Measurements from ENCODE around the gene HAND2. TPM values are rescaled to one million over a fixed set of nuclear protein-coding genes. Genes with fewer than 3 reads are reported as not detected.

HAND2 gene
- total and polyA plus RNA-seq, 2 of the 13 experiments (the other 11 are each of a cell fraction or from before 2014, with no cell fraction given) = not detected

- no peaks in the 10 kb centered on the region for H3K9me3 ChIP-seq (ENCODE audit: low read length)
- intact Hi-C loops (cut with micrococcal nuclease; ENCODE audit: unreplicated experiment) = no loop called here
- H3K4me1 ChIP-seq (ENCODE audit: insufficient read depth, low read length) = no peaks in the 10 kb centered on the region
- TF ChIP-seq TAF1 (CRISPR knock-in tag; IDR thresholded peaks at IDR 0.05) (no peak), ZNF784 (CRISPR knock-in tag; IDR thresholded peaks at IDR 0.05; ENCODE audit: borderline replicate concordance) (no peak), SSRP1 (CRISPR knock-in tag; IDR thresholded peaks at IDR 0.05) (no peak), ZNF414 (CRISPR knock-in tag; IDR thresholded peaks at IDR 0.05) (no peak), ZNF317 (CRISPR knock-in tag; IDR thresholded peaks at IDR 0.05) (no peak), ZNF660 (CRISPR knock-in tag; IDR thresholded peaks at IDR 0.05; ENCODE audit: borderline replicate concordance, low read depth) (no peak), ZNF552 (CRISPR knock-in tag; IDR thresholded peaks at IDR 0.05; ENCODE audit: borderline replicate concordance) (no peak), ATM (IDR thresholded peaks at IDR 0.05; ENCODE audit: borderline replicate concordance) (no peak), ZNF557 (CRISPR knock-in tag; IDR thresholded peaks at IDR 0.05) (no peak), PCBP1 (IDR thresholded peaks at IDR 0.05; ENCODE audit: borderline replicate concordance, low read depth, low read length) (no peak), FOXP4 (CRISPR knock-in tag; IDR thresholded peaks at IDR 0.05) (no peak), ZNF746 (CRISPR knock-in tag; IDR thresholded peaks at IDR 0.05) (no peak), GATAD1 (CRISPR knock-in tag; IDR thresholded peaks at IDR 0.05) (no peak), KLF15 (CRISPR knock-in tag; IDR thresholded peaks at IDR 0.05; ENCODE audit: borderline replicate concordance) (no peak), ZBTB37 (CRISPR knock-in tag; IDR thresholded peaks at IDR 0.05) (no peak), ZNF12 (CRISPR knock-in tag; IDR thresholded peaks at IDR 0.05) (no peak)
- no peak overlapping the region for H3K27ac ChIP-seq (ENCODE audit: extremely low read length, insufficient read depth, low read length)
- FAIRE-seq (no peak), ATAC-seq (no peak), DNase-seq (ENCODE audit: low spot score) (no peak)
- 44% methylated on average over 5 of the region's 5 CpGs for WGBS (ENCODE audit: low lambda C conversion rate)
- ChIA-PET CTCF (ENCODE audit: low intra/inter-chr PET ratio, low total read pairs) (no interaction called here), POLR2A (no interaction called here)
- peaks cover 0 to 22% of the 10 kb centered on the region in 2 experiments; a peak in 3 of 5 replicates for H3K27me3 ChIP-seq (ENCODE audit: control insufficient read depth in 1 of 2, insufficient read depth in 2 of 2, low read length in 2 of 2)
- H2AFZ ChIP-seq (ENCODE audit: low read length) = no peak overlapping the region
- in situ Hi-C loops (cut with HindIII; ENCODE audit: extremely low pct_ligation_motif_present, low pct_unique_long_range_greater_than_20kb) = loop anchor here (10.0 kb wide), 1 partner anchor 653 kb away; no protein-coding TSS in a partner anchor
- H3K4me3 ChIP-seq (replicated peaks in 1 of 3; ENCODE audit: insufficient read depth in 1 of 3, low read depth in 2 of 3, low read length in 3 of 3) = no peak overlapping the region
- H3K36me3 ChIP-seq (replicated peaks in 1 of 2; ENCODE audit: control insufficient read depth in 1 of 2, insufficient read depth in 2 of 2, low read length in 2 of 2) = no peaks in the 10 kb centered on the region
- no peak overlapping the region for H3K9ac ChIP-seq (ENCODE audit: insufficient read depth, low read depth, low read length)
- no TSS peak for BruUV-seq (replicated peaks)
- no peaks in the 10 kb centered on the region for H3K79me2 ChIP-seq (ENCODE audit: insufficient read depth, low read length)
- H3K4me2 ChIP-seq (ENCODE audit: low read depth, low read length) = no peak overlapping the region
- H4K20me1 ChIP-seq (ENCODE audit: insufficient read depth, low read length) = no peaks in the 10 kb centered on the region
These were observed 27.7 kb downstream of the HAND2 start for GRCh38 chr4:173502282-173502681.
